H9 (cell line): ENCODE results near the gene UQCC2. TPM values are rescaled to one million over a fixed set of nuclear protein-coding genes. Genes with fewer than 3 reads are reported as not detected.

Experiments used
- DNase-seq: peaks from one replicate; pipeline ENCODE4 v3.0.0-alpha.2; 2017
- H2AFZ ChIP-seq: one replicate; pipeline ENCODE4 v1.6.1; 2013; ENCODE audit warnings: mild to moderate bottlenecking, low read length, control low read depth, moderate library complexity
- H2AK5ac ChIP-seq: 2 replicates; pipeline ENCODE4 v1.6.1; 2013; ENCODE audit warnings: low read length, control low read depth, mixed read lengths; ENCODE audit not compliant: insufficient read length
- H2BK120ac ChIP-seq: one replicate; pipeline ENCODE4 v1.6.1; 2013; ENCODE audit warnings: low read depth, mild to moderate bottlenecking, low read length, control low read depth, inconsistent platforms; ENCODE audit not compliant: poor library complexity, severe bottlenecking
- H2BK12ac ChIP-seq: 2 replicates; pipeline ENCODE4 v1.6.1; 2013; ENCODE audit warnings: low read length, control low read depth, mixed read lengths, low read depth; ENCODE audit not compliant: insufficient read length
- H2BK15ac ChIP-seq: 2 replicates; pipeline ENCODE4 v1.6.1; 2013; ENCODE audit warnings: low read depth, low read length, control low read depth
- H2BK20ac ChIP-seq: one replicate; pipeline ENCODE4 v1.6.1; 2013; ENCODE audit warnings: low read depth, mild to moderate bottlenecking, low read length, control low read depth, inconsistent platforms; ENCODE audit not compliant: poor library complexity, severe bottlenecking
- H2BK5ac ChIP-seq: 2 replicates; pipeline ENCODE4 v1.6.1; 2013; ENCODE audit warnings: low read length, control low read depth, mixed read lengths; ENCODE audit not compliant: insufficient read length
- H3K14ac ChIP-seq: 2 replicates; pipeline ENCODE4 v1.6.1; 2013; ENCODE audit warnings: low read length, control low read depth; ENCODE audit not compliant: insufficient read depth
- H3K18ac ChIP-seq: 2 replicates; pipeline ENCODE4 v1.6.1; 2013; ENCODE audit warnings: low read depth, mild to moderate bottlenecking, mixed read lengths, low read length, control low read depth; ENCODE audit not compliant: insufficient read length
- H3K23ac ChIP-seq: 2 replicates; pipeline ENCODE4 v1.6.1; 2013; ENCODE audit warnings: low read length, control low read depth, mixed read lengths, low read depth; ENCODE audit not compliant: insufficient read length
- H3K23me2 ChIP-seq: 2 replicates; pipeline ENCODE4 v1.6.1; 2013; ENCODE audit warnings: low read depth, mild to moderate bottlenecking, mixed read lengths, low read length, control low read depth; ENCODE audit not compliant: insufficient read length, poor library complexity, severe bottlenecking
- H3K27ac ChIP-seq: 2 replicates; pipeline ENCODE4 v1.5.1; 2013; ENCODE audit warnings: low read length, control low read depth, mixed read lengths, low read depth; ENCODE audit not compliant: insufficient read length
- H3K27me3 ChIP-seq: 2 replicates; pipeline ENCODE4 v1.6.1; 2013; ENCODE audit warnings: low read length, control low read depth, inconsistent platforms; ENCODE audit not compliant: insufficient read depth
- H3K4ac ChIP-seq: 2 replicates; pipeline ENCODE4 v1.6.1; 2013; ENCODE audit warnings: low read depth, mild to moderate bottlenecking, control low read depth, inconsistent platforms, low read length, moderate library complexity
- H3K4me1 ChIP-seq: 2 replicates; pipeline ENCODE4 v1.6.1; 2013; ENCODE audit warnings: low read length, control low read depth, inconsistent platforms; ENCODE audit not compliant: insufficient read depth
- H3K4me2 ChIP-seq: 2 replicates; pipeline ENCODE4 v1.6.1; 2013; ENCODE audit warnings: low read length, control low read depth, mixed read lengths; ENCODE audit not compliant: insufficient read length, insufficient read depth
- H3K56ac ChIP-seq: 2 replicates; pipeline ENCODE4 v1.6.1; 2013; ENCODE audit warnings: low read depth, mild to moderate bottlenecking, mixed read lengths, low read length, control low read depth; ENCODE audit not compliant: insufficient read length
- H3K79me1 ChIP-seq: 2 replicates; pipeline ENCODE4 v1.6.1; 2013; ENCODE audit warnings: low read depth, mild to moderate bottlenecking, moderate library complexity, low read length, control low read depth, inconsistent platforms; ENCODE audit not compliant: insufficient read depth, poor library complexity, severe bottlenecking
- H3K79me2 ChIP-seq: 2 replicates; pipeline ENCODE4 v1.6.1; 2013; ENCODE audit warnings: low read length, control low read depth, inconsistent platforms; ENCODE audit not compliant: insufficient read depth
- H3K9ac ChIP-seq: 2 replicates; pipeline ENCODE4 v1.6.1; 2013; ENCODE audit warnings: low read length, control low read depth, mixed read lengths; ENCODE audit not compliant: insufficient read length; ENCODE audit errors: extremely low read depth
- H3K9me3 ChIP-seq: one replicate; pipeline ENCODE4 v1.6.1; 2013; ENCODE audit warnings: low read depth, low read length, inconsistent platforms; ENCODE audit not compliant: control insufficient read depth
- H3T11ph ChIP-seq: one replicate; pipeline ENCODE4 v1.6.1; 2013; ENCODE audit warnings: mild to moderate bottlenecking, low read length, control low read depth, inconsistent platforms
- H4K20me1 ChIP-seq: one replicate; pipeline ENCODE4 v1.6.1; 2013; ENCODE audit not compliant: control insufficient read depth, insufficient read length, insufficient read depth
- H4K5ac ChIP-seq: 2 replicates; pipeline ENCODE4 v1.6.1; 2013; ENCODE audit warnings: low read depth, mild to moderate bottlenecking, mixed read lengths, low read length, control low read depth; ENCODE audit not compliant: insufficient read length
- H4K8ac ChIP-seq: replicated peaks from 2 replicates; pipeline ENCODE4 v1.6.1; 2013; ENCODE audit warnings: low read length, control low read depth, mixed read lengths, low read depth; ENCODE audit not compliant: insufficient read length
- H4K91ac ChIP-seq: 2 replicates; pipeline ENCODE4 v1.6.1; 2013; ENCODE audit warnings: low read depth, mild to moderate bottlenecking, moderate library complexity, mixed read lengths, low read length, control low read depth; ENCODE audit not compliant: insufficient read length
- H3K27ac Mint-ChIP-seq, 3 experiments: 2 replicates in 2 of 3; 3 replicates in 1 of 3; pipeline ENCODE4 v1.8.0; 2020 to 2021; ENCODE audit warnings: mixed read lengths in 3 of 3, mild to moderate bottlenecking in 1 of 3, moderate library complexity in 1 of 3
- H3K27me3 Mint-ChIP-seq: 2 replicates; pipeline ENCODE4 v1.8.0; 2021; ENCODE audit warnings: low read depth, mild to moderate bottlenecking, moderate library complexity, mixed read lengths
- H3K36me3 Mint-ChIP-seq, 3 experiments: 2 replicates in 2 of 3; 3 replicates in 1 of 3; pipeline ENCODE4 v1.8.0; 2020 to 2021; ENCODE audit warnings: low read depth in 3 of 3, mixed read lengths in 3 of 3; ENCODE audit not compliant: insufficient read depth in 1 of 3
- H3K4me1 Mint-ChIP-seq, 2 experiments: 2 replicates each; pipeline ENCODE4 v1.8.0; 2020; ENCODE audit warnings: mixed read lengths in 2 of 2
- H3K4me3 Mint-ChIP-seq, 2 experiments: 2 replicates in 1 of 2; 3 replicates in 1 of 2; pipeline ENCODE4 v1.8.0; 2020 to 2021; ENCODE audit warnings: mild to moderate bottlenecking in 2 of 2, mixed read lengths in 2 of 2, moderate library complexity in 1 of 2
- H3K9me3 Mint-ChIP-seq, 2 experiments: 2 replicates in 1 of 2; 3 replicates in 1 of 2; pipeline ENCODE4 v1.8.0; 2020; ENCODE audit warnings: mild to moderate bottlenecking in 2 of 2, mixed read lengths in 2 of 2, moderate library complexity in 1 of 2
- CTCF ChIP-seq: fragments of 200-600 bp; sonication (generic); conservative IDR thresholded peaks from 3 replicates; pipeline ENCODE4 v1.8.0; 2021; ENCODE audit warnings: antibody characterized with exemption, mild to moderate bottlenecking
- WGBS: extraction: QIAGEN DNeasy Blood & Tissue Kit; methylation state at CpG from one replicate; pipeline ENCODE4 v1.1.7; 2013; ENCODE audit warnings: missing lambda C conversion rate, low lambda C conversion rate, mixed read lengths; ENCODE audit not compliant: insufficient read length; ENCODE audit errors: extremely low coverage; 5-methylcytosine and 5-hydroxymethylcytosine counted together
- total RNA-seq: library from RNA; stranded (reverse); gene quantifications from 2 replicates; pipeline ENCODE4 v1.2.1, GENCODE V29; 2021

Gene UQCC2
- total RNA-seq, 1 experiment from 2014 or later, result 140 TPM

- no peak overlapping the region for H3K14ac ChIP-seq
- Mint-ChIP-seq H3K36me3 (peaks cover 37 to 89% (median 89%) of the 10 kb centered on the region in 3 experiments; a peak in 6 of 7 replicates), H3K27me3 (no peaks in the 10 kb centered on the region), H3K4me1 (peaks cover 4 to 13% of the 10 kb centered on the region in 2 experiments; a peak in 3 of 4 replicates), H3K9me3 (no peaks in the 10 kb centered on the region), H3K27ac (no peak overlapping the region), H3K4me3 (no peak overlapping the region)
- no peak for DNase-seq
- no peaks in the 10 kb centered on the region for H3K79me1 ChIP-seq
- H3K4me2 ChIP-seq, result no peak overlapping the region
- no peaks in the 10 kb centered on the region for H3K4me1 ChIP-seq
- H3T11ph ChIP-seq, result no peak overlapping the region
- H4K8ac ChIP-seq, result no peak overlapping the region
- no peak overlapping the region for H2AFZ ChIP-seq
- no peaks in the 10 kb centered on the region for H3K27me3 ChIP-seq
- no peaks in the 10 kb centered on the region for H3K23me2 ChIP-seq
- H2AK5ac ChIP-seq, result no peak overlapping the region
- H3K18ac ChIP-seq, result no peak overlapping the region
- no peaks in the 10 kb centered on the region for H4K20me1 ChIP-seq
- no peak overlapping the region for H3K4ac ChIP-seq
- WGBS, result no CpG with 5 or more reads among the region's 25 CpGs
- H3K27ac ChIP-seq, result no peak overlapping the region
- no peak for TF ChIP-seq CTCF
- no peak overlapping the region for H2BK15ac ChIP-seq
- H2BK20ac ChIP-seq, result no peak overlapping the region
- H2BK5ac ChIP-seq, result no peak overlapping the region
- no peak overlapping the region for H2BK120ac ChIP-seq
- no peak overlapping the region for H3K9ac ChIP-seq
- no peaks in the 10 kb centered on the region for H3K79me2 ChIP-seq
- H3K23ac ChIP-seq, result no peak overlapping the region
- H4K5ac ChIP-seq, result no peak overlapping the region
- H3K56ac ChIP-seq, result no peak overlapping the region
- H2BK12ac ChIP-seq, result no peak overlapping the region
- no peaks in the 10 kb centered on the region for H3K9me3 ChIP-seq
- no peak overlapping the region for H4K91ac ChIP-seq
Observed at GRCh38 chr6:33688451-33689147, 22.9 kb downstream of the UQCC2 start.
